B cell (primary cell): ENCODE results near the gene TSPAN32. TPM values are rescaled to one million over a fixed set of nuclear protein-coding genes. Genes with fewer than 3 reads are reported as not detected.

Experiments used
- ATAC-seq: fragments of 200-7000 bp; cut with Tn5 transposase; one replicate; pipeline ENCODE4 v1.10.0; 2021; ENCODE audit warnings: low read depth, mild to moderate bottlenecking, moderate number of reproducible peaks, moderate library complexity
- CTCF ChIA-PET: fragments of 350-600 bp; sonication (Branson Sonifier 250); formaldehyde crosslinking; loops from one replicate; lab custom pipeline; 2021; ENCODE audit warnings: antibody characterized with exemption, inconsistent platforms; lab: Charles Lee
- POLR2A ChIA-PET: fragments of 350-600 bp; sonication (Branson Sonifier 250); formaldehyde crosslinking; loops from one replicate; lab custom pipeline; 2021; ENCODE audit warnings: antibody characterized with exemption; lab: Charles Lee
- DNase-seq: peaks from one replicate; pipeline ENCODE4 v3.0.0; 2013
- H2AFZ ChIP-seq: 2 replicates; pipeline ENCODE4 v1.6.1; 2012; ENCODE audit warnings: mild to moderate bottlenecking, low read depth, low read length; ENCODE audit not compliant: insufficient read depth, poor library complexity, severe bottlenecking
- H3K27ac ChIP-seq, 2 donors: 1 replicate in 1 of 2; 2 replicates in 1 of 2; pipeline ENCODE4 v1.5.1; 2012 to 2013; ENCODE audit warnings: low read length in 2 of 2, mild to moderate bottlenecking in 2 of 2, moderate library complexity in 1 of 2
- H3K27me3 ChIP-seq, 4 experiments: fragments of 200-600 bp in 1 of 4; sonication (generic) in 1 of 4; replicated peaks in 1 of 4; 1 replicate in 2 of 4; 2 replicates in 2 of 4; pipeline versions ENCODE4 v1.6.1 to v1.7.0; 2013 to 2016; ENCODE audit warnings: low read length in 3 of 4, mild to moderate bottlenecking in 2 of 4, mixed read lengths in 1 of 4, moderate library complexity in 1 of 4; ENCODE audit not compliant: insufficient read depth in 4 of 4, control insufficient read depth in 3 of 4; ENCODE audit errors: control extremely low read depth in 1 of 4
- H3K36me3 ChIP-seq, 2 experiments: replicated peaks in 1 of 2; 1 replicate in 1 of 2; 2 replicates in 1 of 2; pipeline versions ENCODE4 v1.6.1 to v1.7.1; 2013; ENCODE audit warnings: low read length in 1 of 2; ENCODE audit not compliant: insufficient read depth in 2 of 2, control insufficient read depth in 1 of 2; ENCODE audit errors: control extremely low read depth in 1 of 2, extremely low read depth in 1 of 2
- H3K4me1 ChIP-seq, 2 donors: fragments of 200-600 bp in 1 of 2; sonication (generic) in 1 of 2; 1 replicate in 1 of 2; 2 replicates in 1 of 2; pipeline versions ENCODE4 v1.5.1 to v1.6.1; 2013 to 2017; ENCODE audit warnings: low read length in 2 of 2; ENCODE audit not compliant: control insufficient read depth in 2 of 2, insufficient read depth in 2 of 2
- H3K4me2 ChIP-seq: replicated peaks from 2 replicates; pipeline ENCODE3; 2012; ENCODE audit warnings: mild to moderate bottlenecking, low read depth, low read length; ENCODE audit not compliant: poor library complexity, severe bottlenecking
- H3K4me3 ChIP-seq, 5 experiments: fragments of 200-600 bp in 1 of 5; sonication (generic) in 1 of 5; 1 replicate in 3 of 5; 2 replicates in 2 of 5; pipeline versions ENCODE4 v1.5.1 to v1.7.0; 2011 to 2016; ENCODE audit warnings: low read length in 4 of 5, mild to moderate bottlenecking in 4 of 5, low read depth in 2 of 5, control low read depth in 1 of 5, moderate library complexity in 1 of 5; ENCODE audit not compliant: insufficient read depth in 1 of 5; ENCODE audit errors: control extremely low read depth in 1 of 5, extremely low read depth in 1 of 5
- H3K79me2 ChIP-seq: fragments of 200-600 bp; sonication (generic); one replicate; pipeline ENCODE4 v1.6.0; 2016; ENCODE audit warnings: low read length; ENCODE audit not compliant: control insufficient read depth, insufficient read depth
- H3K9ac ChIP-seq: fragments of 200-600 bp; sonication (generic); 2 replicates; pipeline ENCODE4 v1.6.1; 2017; ENCODE audit warnings: mild to moderate bottlenecking, low read length, moderate library complexity
- H3K9me3 ChIP-seq, 3 donors: one replicate each; pipeline versions ENCODE4 v1.6.1 to v1.7.1; 2013; ENCODE audit warnings: low read length in 2 of 3; ENCODE audit not compliant: control insufficient read depth in 2 of 3, insufficient read depth in 1 of 3; ENCODE audit errors: control extremely low read depth in 1 of 3
- H4K20me1 ChIP-seq: 2 replicates; pipeline ENCODE4 v1.6.0; 2012; ENCODE audit warnings: mild to moderate bottlenecking, low read length; ENCODE audit not compliant: insufficient read depth, control insufficient read depth, poor library complexity, severe bottlenecking
- H3K27ac Mint-ChIP-seq: one replicate; pipeline ENCODE4 v1.8.0; 2021; ENCODE audit warnings: mixed read lengths
- H3K27me3 Mint-ChIP-seq: one replicate; pipeline ENCODE4 v1.8.0; 2021; ENCODE audit warnings: mixed read lengths
- H3K4me1 Mint-ChIP-seq: one replicate; pipeline ENCODE4 v1.8.0; 2021; ENCODE audit warnings: mixed read lengths
- H3K4me3 Mint-ChIP-seq: one replicate; pipeline ENCODE4 v1.8.0; 2021; ENCODE audit warnings: mixed read lengths
- H3K9me3 Mint-ChIP-seq: one replicate; pipeline ENCODE4 v1.8.0; 2022; ENCODE audit warnings: mixed read lengths; ENCODE audit not compliant: insufficient read depth
- EZH2 ChIP-seq: IDR thresholded peaks from 2 replicates; pipeline ENCODE4 v1.6.1; 2012; ENCODE audit warnings: borderline replicate concordance, low read depth, mild to moderate bottlenecking, moderate library complexity, low read length; ENCODE audit not compliant: insufficient read depth, poor library complexity, severe bottlenecking
- WGBS: methylation state at CpG from one replicate; pipeline ENCODE4 v1.1.5; 2013; ENCODE audit warnings: missing lambda C conversion rate; ENCODE audit not compliant: insufficient coverage; 5-methylcytosine and 5-hydroxymethylcytosine counted together
- intact Hi-C: fragments of 100-400 bp; cut with micrococcal nuclease; formaldehyde crosslinking; loops from one replicate; pipeline ENCODE4 v1.10.0; 2022
- polyA plus RNA-seq: library from polyadenylated mRNA; depleted of rRNA; stranded (reverse); fragments of >200 nt; gene quantifications from 2 replicates; pipeline ENCODE4 v1.2.3, GENCODE V29; 2012
- total RNA-seq, 2 donors: library from RNA; stranded (reverse); fragments of 120-200 nt in 1 of 2; gene quantifications; 1 replicate in 1 of 2; 2 replicates in 1 of 2; pipeline versions ENCODE4 v1.2.3 to v1.2.4, GENCODE V29; 2013 to 2022
- TF ChIP-seq, protein P1 (sequence below): fragments of 200-600 bp; IDR thresholded peaks from one replicate; pipeline ENCODE4 v1.8.0; 2022; ENCODE audit warnings: antibody characterized with exemption, mild to moderate bottlenecking

TSPAN32 gene
- total and polyA plus RNA-seq, 2 donors (not counting 1 experiment from before 2014, with no cell fraction given): 22.2 to 75.9 TPM

DNA sequence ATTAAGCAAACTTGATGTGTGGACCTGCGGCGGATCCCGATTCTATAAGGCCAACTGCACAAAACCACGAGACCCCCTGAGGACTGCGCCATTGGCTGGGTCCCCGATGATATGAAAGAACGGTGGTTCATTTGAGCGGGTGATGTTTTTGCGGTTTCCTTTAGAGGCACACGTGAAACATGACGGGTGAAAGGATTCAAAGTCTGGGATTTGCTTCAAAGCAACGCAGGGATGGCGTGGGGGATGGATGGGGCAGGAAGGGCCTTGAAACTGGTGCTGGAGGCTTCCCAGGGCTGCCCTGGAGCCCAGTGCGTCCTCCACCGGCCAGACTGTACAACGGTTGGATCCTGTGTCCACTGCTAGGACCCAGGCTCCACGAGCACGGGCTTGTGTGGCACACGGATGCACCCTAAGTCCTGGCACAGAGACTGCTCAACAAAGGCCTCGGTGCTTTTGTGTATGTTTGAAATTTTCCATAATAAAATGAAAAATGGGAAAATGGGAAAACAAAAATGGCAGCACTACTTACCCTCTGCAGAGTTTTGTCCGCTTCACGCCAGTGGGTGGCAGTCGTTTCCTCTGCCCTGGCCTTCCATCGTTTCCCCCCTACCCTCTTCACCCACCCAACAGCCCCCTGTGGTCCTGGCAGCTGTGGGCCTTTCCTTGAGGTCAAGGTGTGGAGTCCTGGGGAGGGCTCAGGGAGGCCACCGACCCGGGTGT is 35.1 kb upstream of the TSPAN32 start:
- CTCF ChIA-PET: interaction anchor here (1.0 to 1.2 kb wide), 2 partner anchors 71 to 153 kb away, joined by 3 to 4 read pairs; no protein-coding TSS in a partner anchor
- Histone ChIP-seq H3K9me3 (peaks cover 0 to 24% (median 0%) of the 10 kb centered on the region in 3 donors), H3K27me3 (peaks cover 0 to 19% (median 7%) of the 10 kb centered on the region in 4 experiments), H3K4me1 (peaks cover 38 to 48% of the 10 kb centered on the region in 2 donors), H3K9ac (no peak overlapping the region), H2AFZ (no peak overlapping the region), H3K27ac (no peak overlapping the region), H4K20me1 (no peaks in the 10 kb centered on the region), H3K36me3 (no peaks in the 10 kb centered on the region), H3K79me2 (no peaks in the 10 kb centered on the region), H3K4me2 (peak overlapping the region; percentile 76), H3K4me3 (peak overlapping the region in 1 of 5 experiments; percentile 41)
- Mint-ChIP-seq H3K27ac (peak overlapping the region; percentile 75), H3K9me3 (no peaks in the 10 kb centered on the region), H3K4me1 (peaks cover 42% of the 10 kb centered on the region), H3K27me3 (peaks cover 2% of the 10 kb centered on the region), H3K4me3 (peak overlapping the region; percentile 71)
- POLR2A ChIA-PET: no interaction called here
- intact Hi-C loops: no loop called here
- TF ChIP-seq, protein P1, sequence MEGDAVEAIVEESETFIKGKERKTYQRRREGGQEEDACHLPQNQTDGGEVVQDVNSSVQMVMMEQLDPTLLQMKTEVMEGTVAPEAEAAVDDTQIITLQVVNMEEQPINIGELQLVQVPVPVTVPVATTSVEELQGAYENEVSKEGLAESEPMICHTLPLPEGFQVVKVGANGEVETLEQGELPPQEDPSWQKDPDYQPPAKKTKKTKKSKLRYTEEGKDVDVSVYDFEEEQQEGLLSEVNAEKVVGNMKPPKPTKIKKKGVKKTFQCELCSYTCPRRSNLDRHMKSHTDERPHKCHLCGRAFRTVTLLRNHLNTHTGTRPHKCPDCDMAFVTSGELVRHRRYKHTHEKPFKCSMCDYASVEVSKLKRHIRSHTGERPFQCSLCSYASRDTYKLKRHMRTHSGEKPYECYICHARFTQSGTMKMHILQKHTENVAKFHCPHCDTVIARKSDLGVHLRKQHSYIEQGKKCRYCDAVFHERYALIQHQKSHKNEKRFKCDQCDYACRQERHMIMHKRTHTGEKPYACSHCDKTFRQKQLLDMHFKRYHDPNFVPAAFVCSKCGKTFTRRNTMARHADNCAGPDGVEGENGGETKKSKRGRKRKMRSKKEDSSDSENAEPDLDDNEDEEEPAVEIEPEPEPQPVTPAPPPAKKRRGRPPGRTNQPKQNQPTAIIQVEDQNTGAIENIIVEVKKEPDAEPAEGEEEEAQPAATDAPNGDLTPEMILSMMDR: no peak
- TF ChIP-seq EZH2: no peak
- no peak for ATAC-seq
- WGBS: 72% methylated on average over 21 of the region's 26 CpGs
- DNase-seq: no peak

DNA sequence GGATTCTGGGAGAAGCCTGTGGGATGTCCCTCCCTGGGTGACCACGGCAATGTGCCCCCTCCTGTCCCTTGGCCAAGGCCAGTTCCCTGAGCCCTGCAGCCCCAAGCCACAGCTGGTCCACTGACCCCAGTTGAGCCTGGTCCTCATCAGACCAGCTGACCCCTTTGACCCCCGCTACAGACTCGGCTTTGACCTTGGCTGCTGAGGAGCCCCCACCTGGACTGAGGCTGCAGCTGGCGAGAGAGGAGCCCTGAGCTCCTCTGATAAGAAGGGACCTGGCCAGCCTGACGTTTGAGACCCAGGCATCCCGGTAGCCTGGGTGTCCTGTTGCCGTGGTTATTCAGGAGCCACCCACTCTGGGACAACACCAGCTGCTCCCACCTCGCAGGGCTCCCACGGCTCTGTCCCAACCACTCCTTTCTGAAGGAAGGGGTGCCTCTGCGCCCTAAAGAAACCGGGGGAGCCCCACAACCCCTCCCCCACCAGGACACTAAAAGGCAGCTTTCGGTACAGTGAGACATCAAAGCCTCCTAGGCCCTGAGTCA is 34.4 kb upstream of the TSPAN32 start:
- Mint-ChIP-seq H3K27me3 (peaks cover 2% of the 10 kb centered on the region), H3K27ac (no peak overlapping the region), H3K4me1 (peaks cover 43% of the 10 kb centered on the region), H3K4me3 (peak overlapping the region; percentile 63), H3K9me3 (no peaks in the 10 kb centered on the region)
- Histone ChIP-seq H4K20me1 (no peaks in the 10 kb centered on the region), H3K27me3 (peaks cover 0 to 25% (median 9%) of the 10 kb centered on the region in 4 experiments), H3K4me2 (peak overlapping the region; percentile 22), H3K9me3 (peaks cover 0 to 24% (median 0%) of the 10 kb centered on the region in 3 donors), H2AFZ (no peak overlapping the region), H3K27ac (no peak overlapping the region), H3K9ac (no peak overlapping the region), H3K36me3 (no peaks in the 10 kb centered on the region), H3K79me2 (no peaks in the 10 kb centered on the region), H3K4me3 (no peak overlapping the region), H3K4me1 (peaks cover 38 to 48% of the 10 kb centered on the region in 2 donors)
- DNase-seq (no peak), ATAC-seq (no peak)
- ChIA-PET POLR2A (no interaction called here), CTCF (interaction anchor here (1.0 to 1.3 kb wide), 4 partner anchors 35 to 152 kb away, joined by 3 to 4 read pairs (median 3); no protein-coding TSS in a partner anchor)
- intact Hi-C loops: no loop called here
- WGBS: 98% methylated on average over 12 of the region's 12 CpGs
- TF ChIP-seq, protein P1: no peak
- TF ChIP-seq EZH2: no peak
